Activated CD4-positive, alpha-beta T cell treated with anti-CD3 and anti-CD28 coated beads, Interleukin-2, Interleukin-6, amounts not matched to agents 100 ng/mL and 50 ng/mL, durations not matched to agents 16 hours and 8 hours (primary cell): Measurements from ENCODE around the gene ENKUR.

Experiments used
- DNase-seq: peaks from one replicate; pipeline ENCODE4 v3.0.0-alpha.2; 2020

The ENKUR gene

GRCh38 chr10:25015828-25016375 lies at the start of gene ENKUR:
TSS of gene ENKUR (minus strand) at chr10:25016158. CDS start at chr10:25015936, 222 bp downstream.
- peak; percentile 91 for DNase-seq

- no peak for DNase-seq
Measured at GRCh38 chr10:25064401-25064800, 48.4 kb upstream of the ENKUR start.

GRCh38 chr10:25063644-25064043 lies 47.7 kb upstream of the ENKUR start:
- no peak for DNase-seq

GRCh38 chr10:25063157-25063556 lies 47.2 kb upstream of the ENKUR start:
- DNase-seq: no peak

- DNase-seq: no peak
Measured at GRCh38 chr10:25061711-25062449, 45.9 kb upstream of the ENKUR start.

- no peak for DNase-seq
Measured at GRCh38 chr10:25061125-25061524, 45.2 kb upstream of the ENKUR start.

- DNase-seq: no peak
Measured at GRCh38 chr10:25059990-25060389, 44.0 kb upstream of the ENKUR start.

- no peak for DNase-seq
Measured at GRCh38 chr10:25057886-25058285, 41.9 kb upstream of the ENKUR start.

GRCh38 chr10:25056726-25057125 lies 40.8 kb upstream of the ENKUR start:
- DNase-seq: no peak

- no peak for DNase-seq
Measured at GRCh38 chr10:25052012-25052411, 36.1 kb upstream of the ENKUR start.

GRCh38 chr10:25050402-25050801 lies 34.4 kb upstream of the ENKUR start:
- no peak for DNase-seq

- DNase-seq: no peak
Measured at GRCh38 chr10:25049966-25050365, 34.0 kb upstream of the ENKUR start.

- DNase-seq: no peak
Measured at GRCh38 chr10:25048450-25048849, 32.5 kb upstream of the ENKUR start.

GRCh38 chr10:25047591-25048301 lies 31.8 kb upstream of the ENKUR start:
- no peak for DNase-seq

- DNase-seq: no peak
Measured at GRCh38 chr10:25047088-25047487, 31.1 kb upstream of the ENKUR start.

- no peak for DNase-seq
Measured at GRCh38 chr10:25046641-25047040, 30.7 kb upstream of the ENKUR start.

GRCh38 chr10:25039531-25039930 lies 23.6 kb upstream of the ENKUR start:
- no peak for DNase-seq

- DNase-seq: no peak
Measured at GRCh38 chr10:25038325-25038724, 22.4 kb upstream of the ENKUR start.

GRCh38 chr10:25036381-25036780 lies 20.4 kb upstream of the ENKUR start:
- no peak for DNase-seq

- no peak for DNase-seq
Measured at GRCh38 chr10:25029519-25029918, 13.6 kb upstream of the ENKUR start.

- DNase-seq: no peak
Measured at GRCh38 chr10:25028711-25029110, 12.8 kb upstream of the ENKUR start.

- DNase-seq: no peak
Measured at GRCh38 chr10:25026463-25026862, 10.5 kb upstream of the ENKUR start.

GRCh38 chr10:25024528-25024927 lies 8.6 kb upstream of the ENKUR start:
- DNase-seq: no peak

GRCh38 chr10:25023278-25023677 lies 7.3 kb upstream of the ENKUR start:
- DNase-seq: no peak
